ENCODE data around the gene FLNB. TPM values are rescaled to one million over a fixed set of nuclear protein-coding genes. Genes with fewer than 3 reads are reported as not detected.

The FLNB gene
- total RNA-seq, 2 donors from 2014 or later = 246 to 362 TPM

GRCh38 chr3:58021962-58022361 lies 13.7 kb downstream of the FLNB start:
- H3K27me3 ChIP-seq = no peaks in the 10 kb centered on the region
- no peaks in the 10 kb centered on the region for H3K36me3 ChIP-seq
- H3K9me3 ChIP-seq = no peaks in the 10 kb centered on the region
- no peak for TF ChIP-seq CTCF (IDR thresholded peaks at IDR 0.05)
- intact Hi-C loops (cut with DNase I) = no loop called here
- DNase-seq = no peak
- peak overlapping the region; percentile 67 for H3K27ac ChIP-seq
- no peak overlapping the region for H3K9ac ChIP-seq (ENCODE audit: low read depth in 2 of 2, low read length in 2 of 2)
- H3K4me3 ChIP-seq = no peak overlapping the region
- H3K4me1 ChIP-seq = peaks cover 26% of the 10 kb centered on the region

DNA sequence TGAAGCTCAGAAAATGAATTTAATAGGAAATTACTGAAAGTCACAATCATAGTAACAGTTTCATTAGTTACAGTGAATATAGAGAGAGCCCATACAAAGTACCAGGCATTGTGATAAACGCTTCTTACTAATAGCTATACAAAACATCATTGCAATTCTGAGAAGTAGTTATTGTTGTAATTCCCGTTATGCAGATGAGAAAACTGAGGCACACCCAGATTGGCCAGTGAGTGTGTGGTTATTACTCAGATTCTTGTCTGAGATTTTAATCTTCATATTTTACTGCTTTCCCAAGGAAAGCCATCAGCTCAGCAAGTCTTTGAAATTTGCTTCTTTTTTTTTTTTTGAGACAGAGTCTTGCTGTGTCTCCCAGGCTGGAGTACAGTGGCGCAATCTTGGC lies 14.3 kb downstream of the FLNB start:
- Histone ChIP-seq H3K4me3 (no peak overlapping the region), H3K36me3 (no peaks in the 10 kb centered on the region), H3K27me3 (no peaks in the 10 kb centered on the region), H3K27ac (peak overlapping the region; percentile 67), H3K9ac (ENCODE audit: low read depth in 2 of 2, low read length in 2 of 2) (no peak overlapping the region), H3K9me3 (no peaks in the 10 kb centered on the region), H3K4me1 (peaks cover 22% of the 10 kb centered on the region)
- no peak for DNase-seq
- intact Hi-C loops (cut with DNase I) = no loop called here
- TF ChIP-seq CTCF (IDR thresholded peaks at IDR 0.05) = no peak

DNA sequence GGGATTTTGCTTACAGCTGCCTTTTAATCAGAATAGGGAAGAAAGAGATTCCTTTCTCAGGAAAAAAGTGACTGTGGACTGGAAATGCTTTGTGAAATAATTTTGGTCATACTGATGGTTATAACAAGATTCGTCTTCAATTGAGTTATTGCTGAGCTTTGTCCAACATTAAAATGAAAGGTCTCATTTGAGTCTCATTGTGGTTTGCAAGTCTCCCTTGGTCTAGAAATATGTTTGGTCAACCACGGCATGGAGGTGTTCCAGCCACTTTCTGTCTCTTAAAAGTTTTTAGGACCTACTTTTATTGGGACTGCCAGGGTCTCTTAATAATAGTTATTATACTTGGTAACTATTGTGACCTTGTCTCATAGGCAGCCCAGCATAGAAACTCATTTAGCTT lies 15.3 kb downstream of the FLNB start:
- no peak for TF ChIP-seq CTCF (IDR thresholded peaks at IDR 0.05)
- Histone ChIP-seq H3K27me3 (no peaks in the 10 kb centered on the region), H3K4me1 (peaks cover 19% of the 10 kb centered on the region), H3K4me3 (no peak overlapping the region), H3K9ac (ENCODE audit: low read depth in 2 of 2, low read length in 2 of 2) (no peak overlapping the region), H3K27ac (no peak overlapping the region), H3K36me3 (no peaks in the 10 kb centered on the region), H3K9me3 (no peaks in the 10 kb centered on the region)
- intact Hi-C loops (cut with DNase I) = no loop called here
- no peak for DNase-seq

DNA sequence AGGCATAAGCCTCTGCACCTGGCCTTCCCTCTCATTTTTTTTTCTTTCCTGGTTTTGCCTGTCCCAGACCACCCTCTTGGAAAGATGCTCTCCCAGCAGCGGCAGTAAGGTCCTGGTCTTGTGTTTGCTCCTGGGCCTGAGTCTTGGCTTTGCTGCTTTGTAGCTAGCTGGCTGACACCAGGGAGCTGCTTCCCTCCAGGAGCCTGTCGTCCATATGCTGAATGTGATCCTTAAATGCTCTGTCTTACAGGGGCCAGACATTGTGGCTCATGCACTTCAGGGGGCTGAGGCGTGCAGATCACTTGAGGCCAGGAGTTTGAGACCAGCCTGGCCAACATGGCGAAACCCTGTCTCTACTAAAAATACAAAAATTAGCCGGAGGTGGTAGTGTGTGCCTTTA lies 17.2 kb downstream of the FLNB start:
- H3K4me3 ChIP-seq = no peak overlapping the region
- no peaks in the 10 kb centered on the region for H3K36me3 ChIP-seq
- H3K27me3 ChIP-seq = no peaks in the 10 kb centered on the region
- H3K4me1 ChIP-seq = peaks cover 6% of the 10 kb centered on the region
- DNase-seq = no peak
- peak overlapping the region; percentile 17 to 53 for H3K9ac ChIP-seq (ENCODE audit: low read depth in 2 of 2, low read length in 2 of 2)
- H3K9me3 ChIP-seq = no peaks in the 10 kb centered on the region
- intact Hi-C loops (cut with DNase I) = no loop called here
- no peak overlapping the region for H3K27ac ChIP-seq
- TF ChIP-seq CTCF (IDR thresholded peaks at IDR 0.05) = no peak

GRCh38 chr3:58025837-58026569 lies 17.8 kb downstream of the FLNB start:
- H3K27me3 ChIP-seq = no peaks in the 10 kb centered on the region
- intact Hi-C loops (cut with DNase I) = no loop called here
- DNase-seq = peak; percentile 59
- H3K27ac ChIP-seq = no peak overlapping the region
- H3K9me3 ChIP-seq = no peaks in the 10 kb centered on the region
- H3K9ac ChIP-seq (ENCODE audit: low read depth in 2 of 2, low read length in 2 of 2) = peak overlapping the region in 1 of 2 donors; percentile 53
- no peaks in the 10 kb centered on the region for H3K36me3 ChIP-seq
- H3K4me3 ChIP-seq = no peak overlapping the region
- H3K4me1 ChIP-seq = peaks cover 4% of the 10 kb centered on the region
- TF ChIP-seq CTCF (IDR thresholded peaks at IDR 0.05) = no peak
